Stimulated activated CD4-positive, alpha-beta T cell treated with anti-CD3 and anti-CD28 coated beads, Interleukin-1b, Interleukin-23, amount 100 ng/mL, for 4 hours (primary cell): ENCODE data around the gene ARHGAP15.

Experiments
- DNase-seq, 2 donors: peaks; one replicate each; pipeline ENCODE4 v3.0.0-alpha.2; 2020; ENCODE audit warnings: low read depth in 2 of 2

ARHGAP15 gene

DNA sequence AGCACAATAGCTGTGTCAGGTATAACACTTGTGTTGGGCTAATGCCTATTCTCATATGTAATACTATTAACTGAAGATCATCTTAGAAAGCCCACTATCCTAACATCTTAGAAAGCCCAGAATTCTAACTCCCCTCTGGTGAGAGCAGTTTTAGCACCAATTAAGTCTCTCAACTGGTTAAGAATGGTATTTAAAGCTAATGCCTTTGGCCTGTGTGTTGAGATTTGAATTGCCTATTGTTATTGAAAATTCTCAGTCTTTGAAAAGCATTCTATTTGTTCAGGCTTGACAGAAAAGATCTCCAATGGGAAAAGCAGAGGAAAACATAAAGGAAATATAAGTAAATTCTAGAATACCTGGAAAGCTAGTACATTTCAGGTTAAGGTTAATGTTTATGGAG lies 352.5 kb downstream of the ARHGAP15 start:
- no peak for DNase-seq

DNA sequence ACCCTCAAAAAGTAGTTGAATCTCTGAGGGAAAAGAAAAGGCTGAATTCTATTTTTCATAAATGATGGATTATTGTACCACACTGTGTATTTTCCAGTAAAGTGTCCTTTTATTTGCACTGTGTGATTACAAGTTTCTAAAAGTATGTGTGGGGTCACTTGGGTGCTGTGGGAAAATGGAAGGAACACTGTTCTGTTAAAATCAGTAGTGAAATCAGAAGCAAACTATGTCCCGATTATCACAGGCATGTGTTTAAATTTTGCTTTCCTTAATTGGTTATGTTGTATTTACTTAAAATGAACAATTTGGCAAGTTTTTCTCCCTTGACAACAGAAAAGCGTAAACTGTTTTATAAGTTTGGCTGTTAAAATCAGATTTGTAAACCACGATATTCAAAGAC lies 353.1 kb downstream of the ARHGAP15 start:
- no peak for DNase-seq

DNA sequence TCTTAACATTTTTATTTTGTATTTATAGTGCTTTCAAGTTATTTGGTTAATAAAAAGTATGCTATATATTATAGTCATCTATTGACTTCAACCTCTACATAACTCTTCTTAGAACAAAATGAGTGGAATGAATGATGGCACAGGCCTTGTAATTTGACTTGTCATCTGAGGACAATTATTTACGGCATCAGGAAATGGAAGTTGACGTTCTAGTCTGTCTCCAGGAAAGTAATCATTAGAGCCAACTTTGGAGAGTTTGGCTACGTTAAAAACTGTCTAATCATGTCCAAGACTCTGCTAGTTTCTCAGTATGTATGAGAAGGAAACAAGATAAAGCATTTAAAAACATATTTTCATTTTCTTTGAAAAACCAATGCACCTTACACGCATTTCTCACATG lies 353.6 kb downstream of the ARHGAP15 start:
- no peak for DNase-seq

DNA sequence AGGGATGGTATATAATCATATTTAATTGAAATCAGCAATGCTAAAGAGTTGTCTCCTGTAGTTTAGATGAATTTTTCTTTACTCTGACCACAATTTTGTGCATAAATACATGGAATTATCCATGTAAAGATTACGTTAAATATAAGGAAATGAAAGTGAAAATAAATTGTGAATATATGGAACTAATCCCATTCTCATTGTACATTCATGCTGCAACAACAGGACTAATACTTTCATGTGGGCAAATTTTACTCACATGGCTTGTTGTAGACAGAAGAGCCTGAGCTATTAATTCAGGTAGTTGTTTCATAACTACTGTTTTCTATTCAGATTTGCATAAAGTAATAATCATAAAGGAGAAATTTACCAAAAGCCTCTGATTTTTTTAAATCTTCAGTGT lies 357.8 kb downstream of the ARHGAP15 start:
- DNase-seq: no peak

DNA sequence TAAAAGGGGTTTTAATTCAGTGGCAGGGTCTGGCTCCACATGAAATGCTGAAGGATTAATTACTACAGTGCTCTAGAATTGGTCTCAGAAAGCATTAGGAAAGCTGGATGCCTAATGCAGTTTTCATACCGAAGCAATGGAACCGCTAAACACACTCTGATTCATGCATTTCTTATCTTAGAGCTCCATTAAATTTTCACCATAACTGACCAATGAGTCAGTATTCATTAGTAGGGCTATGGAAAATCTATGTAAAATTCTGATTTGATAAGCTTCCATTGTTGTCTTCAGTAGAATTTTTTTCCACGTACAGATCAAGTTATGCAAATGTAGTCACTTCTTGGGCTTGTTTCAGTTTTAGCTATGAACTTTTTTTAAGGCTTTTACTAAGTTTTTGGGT lies 359.9 kb downstream of the ARHGAP15 start:
- no peak for DNase-seq

DNA sequence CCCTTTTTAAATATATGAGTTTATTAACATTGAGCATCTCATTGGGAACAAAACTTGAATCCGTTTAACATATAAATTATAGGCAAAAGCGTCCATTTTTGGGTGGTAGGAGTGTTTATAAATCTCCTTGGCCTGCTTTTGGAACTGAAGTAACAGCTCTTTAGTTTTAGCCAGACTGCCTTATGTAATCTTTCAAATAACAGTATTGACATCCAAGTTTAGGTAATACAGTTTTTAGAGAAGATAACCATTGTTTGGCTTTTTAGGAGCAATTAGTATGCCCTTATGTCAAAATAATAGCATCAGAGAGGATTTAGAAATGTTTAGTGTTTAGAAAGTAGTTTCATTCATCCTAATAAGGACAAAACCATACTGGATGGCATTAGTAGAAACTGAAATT lies 361.9 kb downstream of the ARHGAP15 start:
- DNase-seq: no peak

DNA sequence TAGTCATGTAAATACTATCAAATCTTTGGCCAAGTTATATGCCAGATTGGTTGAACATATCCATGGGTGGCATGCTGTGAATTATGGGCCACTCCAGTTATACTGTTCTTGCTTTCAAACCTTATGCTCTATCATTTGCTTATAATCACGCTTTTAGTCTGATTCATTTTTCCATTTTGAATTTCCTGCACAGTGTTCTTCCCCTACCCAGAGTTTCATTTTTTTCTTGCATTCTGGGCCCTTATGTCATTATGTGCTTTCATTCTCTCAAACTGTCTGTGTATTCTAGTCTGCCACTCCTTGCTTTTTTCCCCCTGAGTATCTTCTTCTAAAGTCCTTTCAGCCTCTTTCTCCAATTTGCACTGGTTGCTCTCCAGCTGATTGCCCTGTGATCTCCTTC lies 364.1 kb downstream of the ARHGAP15 start:
- DNase-seq: no peak

DNA sequence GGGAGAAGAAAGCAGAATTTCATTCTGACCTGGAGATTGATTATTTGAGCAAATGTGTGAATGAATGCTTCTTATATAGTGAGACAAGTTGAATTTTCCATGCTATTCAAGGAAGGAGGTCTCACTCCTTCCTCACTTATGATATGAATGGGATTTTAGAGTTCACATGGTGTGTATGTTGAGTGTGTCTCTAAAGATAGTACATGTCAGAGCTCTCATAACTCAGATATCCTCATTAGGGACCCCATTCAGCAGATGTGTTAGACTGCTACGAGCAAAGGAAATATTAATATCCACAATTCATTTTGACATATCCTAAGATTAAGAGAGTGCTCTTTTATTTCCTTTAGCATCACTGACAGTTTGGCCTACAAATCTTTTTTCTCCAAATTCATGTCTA lies 368.5 kb downstream of the ARHGAP15 start:
- no peak for DNase-seq

DNA sequence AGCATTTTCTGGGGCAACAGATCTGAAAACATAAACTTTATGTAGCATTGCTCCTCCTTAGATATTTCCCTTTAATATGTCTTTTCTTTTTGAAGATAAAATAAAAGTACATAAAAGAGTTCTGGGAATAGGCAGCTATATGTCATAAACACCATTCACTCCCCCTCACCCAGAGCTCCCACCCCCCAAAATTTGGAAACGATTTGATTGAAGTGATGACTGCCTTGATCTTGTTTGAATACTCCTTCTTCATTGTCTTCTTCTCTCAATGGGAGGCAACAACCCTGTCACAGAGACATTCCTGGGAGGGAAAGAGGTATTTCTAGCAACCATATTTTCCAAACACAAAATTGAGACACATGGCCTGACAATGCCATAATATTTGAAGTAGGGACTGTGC lies 369.3 kb downstream of the ARHGAP15 start:
- no peak for DNase-seq

DNA sequence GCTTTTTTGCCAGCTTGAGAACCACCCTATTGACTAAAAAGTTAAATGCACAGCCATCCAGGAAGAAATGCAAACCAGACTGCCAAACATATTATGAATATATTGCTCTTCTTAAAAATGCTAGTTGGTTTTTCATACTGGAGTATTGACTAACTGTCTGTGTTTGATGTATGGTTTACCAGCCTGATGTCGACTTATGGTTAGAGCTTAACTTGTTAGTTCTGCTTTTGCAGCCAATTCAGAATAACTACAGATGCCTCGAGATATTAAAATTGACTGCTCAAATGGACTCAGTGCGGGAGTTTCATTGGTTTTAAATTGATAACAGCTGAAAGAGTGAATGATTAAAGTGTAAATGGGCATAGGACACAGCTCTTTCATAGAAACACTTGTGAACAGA lies 369.8 kb downstream of the ARHGAP15 start:
- DNase-seq: no peak

DNA sequence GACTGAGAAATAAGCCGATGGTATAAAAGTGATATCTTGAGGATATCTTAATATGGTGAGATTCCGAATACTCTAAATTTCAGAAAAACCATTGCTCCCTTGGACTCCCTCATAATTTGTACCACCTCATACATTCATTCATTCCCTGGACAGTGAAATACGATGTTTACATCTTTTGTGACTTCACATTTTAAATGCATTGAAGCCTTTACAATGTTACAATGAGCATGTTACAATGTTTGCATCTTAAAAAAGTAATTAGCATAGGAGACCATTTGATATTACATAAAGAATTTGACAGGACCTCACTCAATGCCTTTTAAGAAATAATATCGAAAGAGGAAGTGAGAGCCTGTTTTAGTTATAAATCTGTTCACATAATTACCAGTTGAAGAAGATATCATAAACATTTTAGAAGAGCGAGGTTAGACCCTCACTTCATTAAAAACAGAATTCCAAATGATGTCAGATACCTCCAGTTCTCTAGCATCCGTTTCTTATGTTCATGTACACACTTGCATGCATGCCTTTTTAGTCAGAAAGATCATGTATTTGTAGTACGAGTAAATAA lies 372.0 kb downstream of the ARHGAP15 start:
- DNase-seq: no peak

DNA sequence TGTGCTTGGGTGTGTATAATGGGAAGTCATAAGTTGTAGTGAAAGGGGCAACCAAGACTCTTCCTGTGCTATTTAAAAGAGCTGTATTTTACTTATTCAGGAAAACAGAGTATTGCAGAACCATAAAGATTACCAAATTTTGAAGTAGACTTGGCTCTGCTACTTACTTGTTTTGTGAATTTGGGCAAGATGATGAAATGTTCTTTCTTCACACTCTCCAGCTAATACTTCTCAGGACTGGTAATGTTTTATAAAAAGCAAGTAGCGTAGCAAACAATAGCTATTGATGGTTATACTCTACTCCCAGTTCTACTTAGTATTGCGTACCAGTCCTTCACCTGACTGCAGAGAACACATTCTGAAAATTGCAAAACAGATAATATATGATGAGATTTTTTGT lies 374.1 kb downstream of the ARHGAP15 start:
- no peak for DNase-seq

DNA sequence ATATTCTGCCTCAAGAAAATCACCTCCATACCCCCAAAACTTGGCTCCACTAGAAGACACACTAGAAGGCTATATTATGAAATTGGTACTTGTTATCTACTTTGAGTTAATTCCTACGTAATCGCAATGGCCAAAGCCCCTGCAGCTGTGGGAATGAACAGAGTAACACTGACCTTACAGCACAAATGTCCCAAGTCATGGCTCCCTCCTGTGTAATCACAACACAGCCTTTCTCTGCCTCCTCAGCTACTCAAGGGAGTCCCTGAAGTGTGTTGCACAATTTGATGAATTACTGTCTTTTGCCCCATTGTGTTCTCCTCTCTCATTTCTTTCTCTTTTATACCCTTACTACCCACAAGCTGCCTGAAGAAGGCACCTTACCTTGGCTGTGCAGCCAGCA lies 375.2 kb downstream of the ARHGAP15 start:
- DNase-seq: no peak

DNA sequence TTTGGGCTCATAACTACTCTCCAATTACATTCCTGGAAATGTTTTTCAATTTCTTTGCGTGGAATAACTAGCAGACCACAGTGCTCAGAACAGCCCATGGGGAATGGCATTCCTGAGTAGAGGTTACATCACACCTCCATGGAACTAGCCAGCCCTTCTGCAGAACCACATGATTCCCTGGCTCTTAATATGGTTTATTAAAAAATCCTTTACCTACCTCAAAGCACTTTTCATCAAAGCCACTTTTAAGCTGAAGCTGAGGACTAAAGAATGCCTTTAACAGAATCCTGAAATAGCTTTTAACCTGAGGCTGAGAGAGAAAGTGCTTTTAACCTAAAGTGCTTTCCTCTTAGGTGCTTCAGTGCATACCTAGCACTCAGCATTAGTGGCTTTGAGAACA lies 376.3 kb downstream of the ARHGAP15 start:
- DNase-seq: no peak

DNA sequence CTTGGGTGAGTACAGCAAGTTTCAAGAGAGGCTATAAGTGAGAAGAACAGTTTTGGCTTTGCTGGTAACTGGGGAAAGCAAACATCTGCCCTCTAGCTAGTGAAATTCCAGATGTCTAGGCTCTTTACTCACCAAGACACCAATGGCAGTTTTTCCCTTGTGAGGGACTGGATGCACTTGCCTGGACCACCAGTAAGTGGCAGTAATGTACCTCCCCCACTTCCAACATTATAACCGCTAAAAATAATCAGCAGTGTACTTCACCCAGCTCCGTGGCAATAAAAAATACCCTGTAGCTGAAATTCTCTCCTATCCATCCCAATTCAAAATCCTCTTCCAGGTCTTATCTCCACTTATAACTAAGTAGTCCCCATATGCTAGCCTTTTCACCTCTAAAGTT lies 383.9 kb downstream of the ARHGAP15 start:
- no peak for DNase-seq

DNA sequence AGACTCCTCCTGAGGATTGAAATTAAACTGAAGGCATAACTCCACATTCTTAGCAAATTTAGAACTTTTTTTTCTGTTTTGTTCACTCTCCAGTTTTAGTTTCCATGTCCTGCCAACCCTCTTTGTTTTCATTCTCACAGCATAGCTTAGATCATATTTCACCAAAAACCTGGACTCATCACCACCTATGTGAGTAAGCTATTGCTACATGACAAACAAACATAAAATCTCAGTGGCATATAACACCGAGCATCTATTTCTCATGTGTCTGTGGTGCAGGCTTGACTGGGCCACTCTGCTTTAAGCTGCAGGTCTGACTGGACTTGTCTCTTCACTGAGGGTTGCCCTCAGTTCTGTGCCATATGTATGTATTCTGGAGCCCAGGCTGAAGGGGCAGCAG lies 385.2 kb downstream of the ARHGAP15 start:
- DNase-seq: no peak

DNA sequence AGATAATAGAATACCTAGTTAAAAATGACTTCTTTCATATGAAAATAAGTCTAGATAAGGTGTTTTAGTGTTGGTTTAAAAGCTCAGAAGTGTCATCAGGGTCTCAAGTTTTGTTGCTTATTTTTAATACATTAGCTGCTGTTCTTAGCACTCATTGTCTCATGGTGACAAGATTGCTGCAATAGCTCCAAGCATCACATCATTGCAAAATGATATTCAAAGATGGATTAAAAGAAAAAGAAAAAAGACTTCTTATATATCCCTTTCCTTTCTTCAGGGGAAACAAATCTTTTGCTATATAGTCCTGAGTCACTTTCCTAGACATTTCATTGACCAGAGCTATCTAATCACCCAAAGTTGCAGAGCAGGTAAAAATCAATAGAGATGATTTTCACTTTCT lies 386.1 kb downstream of the ARHGAP15 start:
- DNase-seq: no peak

DNA sequence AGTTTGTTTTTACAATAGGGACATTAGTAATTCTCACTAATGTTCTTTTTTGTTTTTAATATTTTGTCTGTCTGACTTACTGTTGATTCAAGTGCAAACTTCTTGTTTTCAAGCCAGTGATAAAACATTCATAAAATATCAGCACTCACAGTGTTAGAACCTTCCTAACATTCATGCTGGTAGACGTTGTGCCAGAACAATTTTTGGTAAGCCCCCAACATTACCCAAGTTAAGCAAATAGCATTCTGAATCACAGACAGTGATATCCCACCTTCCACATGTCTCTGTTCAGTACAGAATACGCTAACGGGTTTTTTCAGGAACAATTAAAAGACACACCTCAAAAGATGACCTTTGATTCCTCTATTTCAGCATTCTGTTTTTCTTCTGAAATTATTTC lies 390.3 kb downstream of the ARHGAP15 start:
- DNase-seq: no peak

DNA sequence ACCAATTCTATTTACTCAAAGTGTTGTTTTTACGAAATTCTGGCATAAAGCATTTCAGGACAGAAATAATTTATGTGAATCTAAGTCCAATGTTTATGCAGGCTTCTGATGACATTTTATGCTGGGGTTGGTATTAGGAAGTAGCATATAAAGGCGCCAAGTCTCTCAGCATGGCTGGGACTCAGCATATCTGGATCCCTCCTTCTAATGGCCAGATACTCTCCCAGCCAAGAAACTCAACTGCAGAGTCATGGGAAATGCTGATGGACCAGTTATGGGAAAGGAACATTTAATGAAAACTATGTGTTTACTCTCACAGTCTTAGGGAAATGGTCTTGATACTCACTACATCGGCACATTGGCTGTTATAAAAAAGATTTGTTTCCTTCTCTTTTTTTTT lies 392.2 kb downstream of the ARHGAP15 start:
- no peak for DNase-seq

DNA sequence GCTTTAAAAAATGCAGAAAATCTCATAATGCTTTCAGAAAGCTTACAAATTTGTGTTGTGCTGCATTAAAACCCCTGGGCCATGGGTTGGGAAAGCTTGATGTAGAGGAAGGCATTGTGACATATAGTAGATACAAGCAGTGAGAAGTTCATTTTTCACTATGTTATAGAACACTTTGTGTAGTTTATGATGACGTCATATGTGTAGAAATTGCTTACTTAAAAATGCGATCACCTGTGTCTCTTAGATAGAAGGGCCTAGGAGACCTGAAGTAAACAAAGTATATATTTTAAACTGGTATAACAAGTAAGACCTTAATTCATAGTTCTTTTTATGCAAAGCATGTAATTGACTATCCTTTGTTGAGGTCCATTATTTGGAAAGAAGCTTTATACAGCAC lies 393.5 kb downstream of the ARHGAP15 start:
- no peak for DNase-seq

DNA sequence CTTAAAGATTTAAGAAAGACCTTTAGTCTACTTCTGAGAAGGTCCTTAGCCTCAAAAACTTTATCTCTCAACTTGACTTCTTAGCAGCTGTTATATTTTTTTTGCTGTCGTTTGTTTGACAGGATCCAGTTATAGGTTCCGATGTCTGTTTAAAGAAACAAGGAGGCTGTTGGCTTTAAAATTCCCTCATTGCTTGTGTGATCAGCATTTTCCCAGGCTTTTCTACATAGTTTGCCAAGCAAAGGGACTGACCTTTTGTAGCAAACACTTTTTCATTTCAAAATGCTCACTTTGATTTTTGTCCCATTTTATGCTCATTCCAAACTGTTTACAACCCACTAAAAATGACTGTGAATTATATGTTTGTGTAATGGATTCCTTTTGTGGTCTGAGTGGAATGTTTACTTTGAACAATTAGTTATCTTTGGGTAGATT lies 394.9 kb downstream of the ARHGAP15 start:
- no peak for DNase-seq

DNA sequence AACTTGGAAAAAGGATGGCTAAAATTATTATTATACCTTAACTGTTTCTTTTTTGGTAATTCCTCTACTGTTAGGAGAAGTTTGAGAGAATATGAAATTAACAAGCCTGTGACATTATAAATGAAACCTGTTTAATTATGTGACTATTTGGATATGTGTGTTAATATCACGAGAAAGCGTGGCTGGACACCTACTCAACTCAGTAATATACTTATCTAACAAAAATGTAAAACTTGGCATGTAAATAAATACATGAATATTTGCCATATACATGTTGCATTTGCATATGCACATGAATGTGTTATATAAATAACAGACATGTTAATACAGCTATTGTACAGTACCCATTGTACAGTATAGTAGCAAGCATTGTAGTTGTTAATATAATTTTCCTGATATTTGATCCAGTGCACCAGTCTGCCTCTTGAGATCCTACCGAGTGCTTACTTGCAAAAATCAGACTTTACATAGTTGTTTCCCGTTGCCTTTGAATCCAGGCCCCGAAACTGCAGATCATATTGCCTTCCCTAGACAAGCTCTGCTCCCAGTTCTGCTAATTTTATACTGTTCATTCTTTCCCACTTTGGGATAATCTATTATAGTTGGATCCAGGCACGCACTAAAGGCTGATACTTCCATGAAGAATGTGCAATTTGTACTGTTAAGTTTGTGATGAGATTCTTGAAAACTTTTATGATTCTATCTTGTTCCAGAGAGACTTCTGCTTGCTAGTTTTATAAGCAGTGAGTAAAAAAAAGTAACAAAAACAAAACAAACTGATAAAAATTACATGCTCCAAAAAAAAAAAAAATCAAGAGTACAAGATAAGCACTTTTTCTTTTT lies 395.6 kb downstream of the ARHGAP15 start:
- no peak for DNase-seq

DNA sequence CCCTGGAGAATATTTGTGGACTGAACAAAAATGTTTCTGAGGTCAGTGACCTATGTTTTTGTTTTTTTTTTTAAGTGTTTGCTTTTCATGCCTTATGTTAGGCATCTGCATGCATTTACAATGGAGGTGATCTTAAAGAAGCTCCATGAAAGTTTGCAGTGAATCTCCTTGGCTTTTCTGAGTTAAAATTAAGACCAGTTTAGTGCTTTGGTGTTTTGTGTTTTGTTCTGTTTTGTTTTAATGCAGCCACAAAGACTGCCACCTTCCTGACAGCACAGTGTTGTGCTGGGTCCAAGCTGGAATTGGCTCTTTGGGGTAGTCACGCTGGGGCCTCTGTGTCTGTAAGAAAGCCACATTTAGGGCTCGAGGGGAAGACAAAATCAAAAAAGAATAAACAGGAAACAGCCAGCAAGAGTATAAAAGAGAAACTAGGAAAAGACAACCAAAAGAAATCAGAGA lies 396.2 kb downstream of the ARHGAP15 start:
- no peak for DNase-seq

DNA sequence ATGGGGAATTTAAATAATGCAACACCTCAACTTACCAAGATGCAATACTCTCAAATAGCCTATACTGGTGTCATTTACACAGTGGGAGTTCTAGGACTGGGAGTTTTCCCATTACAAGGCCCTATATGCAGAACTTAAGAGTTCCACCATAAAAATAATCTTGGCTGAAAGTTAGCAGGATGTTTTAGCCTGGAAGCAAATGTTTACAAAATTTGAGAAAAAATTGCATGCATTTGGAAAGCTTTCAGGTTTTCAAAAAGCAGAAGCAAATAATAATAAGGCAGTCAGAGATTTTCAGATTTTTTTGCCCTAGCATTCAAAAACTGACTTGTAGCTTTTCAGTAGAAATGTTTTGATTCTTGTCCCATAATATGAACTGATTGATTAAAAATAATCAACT lies 397.3 kb downstream of the ARHGAP15 start:
- DNase-seq: no peak
